WERI-Rb-1 (cell line): Measurements from ENCODE around the gene TRIM32.

Source experiments
- DNase-seq: peaks from one replicate; pipeline ENCODE4 v3.0.0-alpha.2; 2020
- H3K27ac ChIP-seq: fragments of 250-450 bp; sonication (Bioruptor Pico); 2 replicates; pipeline ENCODE4 v1.5.1; 2020; ENCODE audit warnings: mild to moderate bottlenecking, moderate library complexity
- H3K27me3 ChIP-seq: fragments of 250-450 bp; sonication (Bioruptor Pico); 2 replicates; pipeline ENCODE4 v1.5.1; 2021; ENCODE audit warnings: mild to moderate bottlenecking, low read depth, moderate library complexity; ENCODE audit not compliant: insufficient read depth, severe bottlenecking
- H3K36me3 ChIP-seq: fragments of 250-450 bp; sonication (Bioruptor Pico); 2 replicates; pipeline ENCODE4 v1.5.1; 2020; ENCODE audit warnings: mild to moderate bottlenecking, moderate library complexity
- H3K4me3 ChIP-seq: 2 replicates; pipeline ENCODE4 v1.5.1; 2011; ENCODE audit warnings: low read depth, mild to moderate bottlenecking, control low read depth, low read length
- H3K9me3 ChIP-seq: fragments of 250-450 bp; sonication (Bioruptor Pico); 2 replicates; pipeline ENCODE4 v1.5.1; 2021; ENCODE audit warnings: mild to moderate bottlenecking, moderate library complexity; ENCODE audit not compliant: severe bottlenecking
- CTCF ChIP-seq: IDR thresholded peaks from 2 replicates; pipeline ENCODE4 v1.5.1; 2011; ENCODE audit warnings: low read depth, mild to moderate bottlenecking, control low read depth, inconsistent platforms, low read length

The TRIM32 gene

GRCh38 chr9:116695438-116695837, 8.3 kb downstream of the TRIM32 start:
- DNase-seq = no peak
- no peak for TF ChIP-seq CTCF
- no peaks in the 10 kb centered on the region for H3K27me3 ChIP-seq
- no peak overlapping the region for H3K4me3 ChIP-seq
- H3K36me3 ChIP-seq = peaks cover 63% of the 10 kb centered on the region
- H3K9me3 ChIP-seq = no peaks in the 10 kb centered on the region
- H3K27ac ChIP-seq = no peak overlapping the region

- TF ChIP-seq CTCF = no peak
- Histone ChIP-seq H3K36me3 (peaks cover 73% of the 10 kb centered on the region), H3K9me3 (no peaks in the 10 kb centered on the region), H3K27ac (no peak overlapping the region), H3K27me3 (no peaks in the 10 kb centered on the region), H3K4me3 (no peak overlapping the region)
- no peak for DNase-seq
Observed at GRCh38 chr9:116697362-116697761, 10.3 kb downstream of the TRIM32 start.

GRCh38 chr9:116697887-116698286, 10.8 kb downstream of the TRIM32 start:
- no peaks in the 10 kb centered on the region for H3K9me3 ChIP-seq
- TF ChIP-seq CTCF = no peak
- peaks cover 77% of the 10 kb centered on the region for H3K36me3 ChIP-seq
- H3K27ac ChIP-seq = no peak overlapping the region
- no peak overlapping the region for H3K4me3 ChIP-seq
- no peak for DNase-seq
- no peaks in the 10 kb centered on the region for H3K27me3 ChIP-seq

GRCh38 chr9:116700279-116700678, 13.2 kb downstream of the TRIM32 start:
- no peak overlapping the region for H3K27ac ChIP-seq
- H3K36me3 ChIP-seq = peaks cover 58% of the 10 kb centered on the region

DNA sequence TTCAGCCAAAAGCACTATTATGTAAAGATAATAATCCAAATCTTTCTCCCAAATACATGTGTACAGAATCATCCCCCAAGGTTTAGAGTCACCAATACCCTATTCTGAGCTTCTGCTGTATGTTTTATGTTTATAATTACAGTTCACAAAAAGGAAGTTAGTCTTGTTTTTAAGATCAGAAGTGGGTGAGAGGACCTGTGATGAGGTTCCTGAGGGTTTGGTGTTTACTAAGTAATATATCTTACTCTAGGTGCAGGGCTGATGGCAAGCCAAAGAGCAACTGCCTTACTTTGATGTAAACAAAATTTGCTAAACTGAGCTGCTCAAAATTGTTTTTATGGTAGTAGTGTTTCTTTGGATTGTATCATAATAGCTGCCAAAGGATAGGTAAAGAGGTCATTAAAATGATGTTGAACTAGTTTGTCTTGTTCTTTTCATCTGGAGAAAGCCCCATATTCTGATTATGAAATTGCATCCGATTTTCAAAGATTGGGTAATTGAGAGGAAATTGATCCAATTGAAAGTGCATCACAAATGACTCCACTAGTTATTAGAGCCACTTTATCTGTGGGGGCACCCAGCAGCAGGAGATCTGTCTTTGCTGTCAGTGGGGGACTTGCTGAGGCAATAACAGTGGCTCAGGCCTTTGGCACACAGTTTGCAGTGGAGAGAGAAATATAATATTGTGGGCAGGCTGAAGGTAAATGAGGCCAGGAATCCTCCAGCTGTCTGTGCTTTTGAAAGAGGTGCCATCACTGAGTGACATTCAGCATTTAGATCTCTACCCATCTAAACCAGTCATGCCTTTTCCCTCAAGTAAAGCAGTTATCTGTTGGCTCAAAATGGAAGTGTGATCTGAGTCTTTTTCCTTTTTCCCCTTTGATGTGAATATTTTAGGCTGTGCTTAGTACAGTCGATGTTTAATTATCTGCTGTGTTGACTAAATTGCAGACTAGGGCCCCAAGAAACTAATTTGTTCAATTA, 14.1 kb downstream of the TRIM32 start:
- no peak overlapping the region for H3K27ac ChIP-seq
- no peak overlapping the region for H3K4me3 ChIP-seq
- H3K27me3 ChIP-seq = no peaks in the 10 kb centered on the region
- no peaks in the 10 kb centered on the region for H3K9me3 ChIP-seq
- DNase-seq = no peak
- no peak for TF ChIP-seq CTCF
- H3K36me3 ChIP-seq = peaks cover 54% of the 10 kb centered on the region

More at GRCh38 chr9:116700279-116700678, 13.2 kb downstream of the TRIM32 start:
- TF ChIP-seq CTCF = no peak
- Histone ChIP-seq H3K27me3 (no peaks in the 10 kb centered on the region), H3K9me3 (no peaks in the 10 kb centered on the region), H3K4me3 (no peak overlapping the region)
- DNase-seq = no peak
